HT-29 (cell line): ENCODE results near the gene SIAE. TPM values are rescaled to one million over a fixed set of nuclear protein-coding genes. Genes with fewer than 3 reads are reported as not detected.

Experiments
- DNase-seq: peaks from one replicate; pipeline ENCODE4 v3.0.0-alpha.2; 2015; ENCODE audit warnings: low spot score
- total RNA-seq: library from RNA; depleted of rRNA; stranded (reverse); fragments of >200 nt; shearing (Covaris generic); gene quantifications from 2 replicates; pipeline ENCODE4 v1.2.3, GENCODE V29; 2014

The SIAE gene
- total RNA-seq, 1 experiment from 2014 or later = 6.9 TPM

DNA sequence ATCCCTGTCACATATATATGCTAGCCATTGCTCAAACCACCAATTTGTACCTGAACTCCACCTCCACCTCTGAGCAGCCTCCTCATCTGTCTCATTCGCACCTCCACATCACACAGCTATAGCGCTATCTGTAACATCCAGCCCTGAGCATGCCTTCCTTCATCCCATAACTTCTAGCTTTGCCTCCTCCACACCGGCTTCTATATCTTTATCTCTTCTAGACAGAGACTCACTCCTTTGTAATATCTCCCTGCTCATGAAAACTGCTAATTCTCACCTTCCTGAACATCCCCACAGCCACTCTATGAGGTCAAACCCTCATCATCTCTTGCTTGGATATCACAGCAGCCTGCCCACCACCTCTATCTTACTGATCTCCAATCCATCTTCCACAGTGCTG is 5.9 kb downstream of the SIAE start:
- DNase-seq = no peak

DNA sequence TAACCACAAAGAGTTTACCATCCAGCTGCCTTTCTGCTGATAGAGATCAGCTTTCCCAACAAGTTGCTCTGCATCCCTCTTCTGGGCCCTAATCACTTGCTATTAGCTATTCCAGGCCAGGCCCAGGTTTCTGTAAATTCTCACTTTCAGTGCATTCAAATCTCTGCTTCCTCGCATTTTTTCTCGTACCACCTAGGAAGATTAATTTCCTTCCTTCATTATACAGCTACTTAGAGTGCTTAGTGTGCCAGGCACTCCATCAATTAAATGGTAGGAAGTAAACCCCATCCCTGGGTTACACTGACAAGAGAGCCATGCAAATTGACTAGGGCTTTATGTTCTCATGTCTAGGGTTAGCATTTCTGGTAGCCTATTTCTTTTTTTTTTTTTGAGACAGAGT is 9.7 kb downstream of the SIAE start:
- no peak for DNase-seq

DNA sequence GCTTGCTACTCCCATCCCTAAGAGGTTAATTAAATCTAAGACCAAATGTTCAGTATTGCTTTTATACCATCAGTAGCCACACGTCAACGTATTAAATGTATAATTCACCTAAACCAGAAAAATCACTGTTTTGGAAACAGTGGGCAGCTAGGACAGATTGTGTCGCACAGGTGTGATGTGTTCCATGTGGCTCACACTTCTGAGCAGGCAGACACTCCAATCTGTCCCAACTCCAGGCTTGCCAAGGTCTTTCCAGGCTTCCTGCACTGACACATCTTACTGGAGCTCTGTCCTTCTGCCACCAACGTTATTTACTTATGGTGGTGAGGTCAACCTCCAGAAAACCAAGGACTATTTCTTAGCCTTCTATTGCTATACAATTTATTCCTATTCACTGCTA is 11.4 kb downstream of the SIAE start:
- no peak for DNase-seq

DNA sequence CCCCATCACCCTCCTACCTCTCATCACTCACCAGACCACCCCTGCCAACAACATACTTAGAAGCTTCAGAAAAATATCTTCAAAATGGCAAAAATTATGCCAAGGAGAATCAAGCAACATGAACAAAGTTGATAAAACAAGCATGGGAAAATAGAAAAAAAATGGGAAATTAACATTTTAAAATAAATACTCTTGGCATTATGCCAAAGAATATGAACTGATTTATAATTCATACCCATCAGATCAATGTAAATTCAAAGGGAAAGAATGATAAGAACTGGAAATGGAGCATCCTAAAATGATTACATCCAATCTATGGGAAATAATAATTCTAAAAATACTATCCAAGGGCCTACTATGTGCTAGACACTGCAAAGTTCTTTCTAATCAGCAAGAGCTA is 12.0 kb downstream of the SIAE start:
- DNase-seq = no peak

DNA sequence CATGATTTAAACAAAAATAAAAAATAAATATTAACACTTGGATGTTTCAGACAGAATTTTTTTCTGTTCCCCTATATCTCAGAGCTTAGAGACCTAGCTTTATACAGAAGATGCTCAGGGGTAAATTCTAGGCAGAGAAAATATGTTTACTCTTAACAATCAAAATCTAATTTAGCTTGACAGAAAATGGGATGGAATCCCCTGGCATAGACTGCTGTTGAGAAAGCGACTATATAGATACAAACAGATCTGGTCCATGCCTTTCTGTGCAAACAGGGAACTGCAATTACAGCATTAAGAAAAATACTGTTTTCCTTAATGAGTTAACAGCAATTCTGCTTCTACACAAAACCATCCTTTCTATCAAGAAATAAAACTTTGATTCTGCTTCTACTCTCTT is 14.6 kb downstream of the SIAE start:
- DNase-seq = no peak

DNA sequence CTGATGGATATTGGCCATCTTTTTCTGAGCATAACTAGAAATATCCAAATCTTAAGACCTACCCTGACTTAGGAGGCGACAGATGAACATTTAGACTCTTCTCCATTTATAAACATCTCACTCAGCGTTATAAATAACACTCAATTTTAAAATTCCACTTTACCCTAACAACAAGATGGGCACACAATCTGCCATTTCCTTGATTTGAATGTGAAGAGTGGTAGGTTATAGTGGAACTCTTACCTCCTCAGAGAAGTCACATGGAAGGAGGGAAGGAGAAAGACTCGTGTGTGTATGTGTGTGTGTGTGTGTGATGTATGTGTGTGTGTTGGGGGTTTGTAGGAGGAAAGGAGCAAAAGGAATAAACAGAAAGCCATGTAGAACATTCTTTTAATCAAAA is 15.0 kb downstream of the SIAE start:
- no peak for DNase-seq

DNA sequence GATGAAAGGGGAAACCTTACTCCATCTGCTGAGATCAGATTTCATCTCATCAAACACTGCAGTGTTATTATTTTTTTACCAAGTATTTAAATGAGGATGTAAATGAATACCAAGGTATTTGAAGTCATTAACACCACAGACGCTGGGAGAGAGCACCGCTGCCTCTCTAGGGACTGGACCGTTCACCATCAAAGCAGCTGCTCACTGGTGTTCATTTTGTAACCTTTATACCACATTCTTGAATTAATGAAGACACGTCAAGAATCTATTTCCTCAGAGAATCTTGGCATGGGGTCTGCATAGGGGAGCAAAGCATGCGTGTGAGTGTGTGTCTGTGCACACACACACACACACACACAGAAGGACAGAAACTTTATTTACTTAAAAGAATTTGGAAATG is 15.6 kb downstream of the SIAE start:
- DNase-seq = no peak

DNA sequence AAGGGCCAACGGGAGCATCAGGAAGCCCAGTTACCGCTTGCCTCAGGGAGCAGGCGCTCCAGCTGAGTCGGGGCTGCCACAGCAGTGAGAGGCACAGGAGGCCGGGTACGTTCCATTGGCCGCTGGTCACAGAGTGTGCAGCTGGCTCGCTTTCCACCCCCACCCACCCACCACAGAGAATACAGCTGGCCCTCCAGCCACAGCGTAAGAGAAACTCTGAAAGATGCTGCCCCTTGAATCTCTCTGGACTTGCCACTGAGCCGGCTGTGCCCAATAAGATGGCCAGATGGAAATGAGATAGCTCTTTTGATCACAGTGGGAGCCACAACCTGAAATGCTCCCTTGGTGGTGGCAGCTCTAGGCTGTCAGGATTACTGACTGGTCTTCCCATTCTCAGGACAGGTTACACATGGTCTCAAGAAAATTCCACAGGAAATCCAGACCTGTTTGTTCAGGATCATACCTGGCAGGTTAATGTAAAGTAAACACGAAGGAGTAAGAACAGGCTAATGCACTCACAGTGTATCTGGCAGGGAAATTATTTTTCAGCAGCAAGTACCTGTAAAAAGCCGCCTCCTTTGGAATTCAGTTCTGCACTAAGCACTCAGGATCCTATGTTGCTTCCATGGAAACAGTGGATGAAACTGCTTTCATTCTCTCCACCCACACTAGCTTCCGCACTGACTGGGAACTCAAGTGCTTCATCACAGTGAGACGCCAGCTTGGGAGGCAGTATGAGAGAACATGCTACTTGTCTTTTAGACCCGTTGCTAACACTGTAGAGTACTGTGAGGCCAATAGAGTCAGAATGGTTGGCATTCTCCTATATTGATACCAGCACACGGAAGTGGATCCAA is 16.5 kb downstream of the SIAE start:
- no peak for DNase-seq

DNA sequence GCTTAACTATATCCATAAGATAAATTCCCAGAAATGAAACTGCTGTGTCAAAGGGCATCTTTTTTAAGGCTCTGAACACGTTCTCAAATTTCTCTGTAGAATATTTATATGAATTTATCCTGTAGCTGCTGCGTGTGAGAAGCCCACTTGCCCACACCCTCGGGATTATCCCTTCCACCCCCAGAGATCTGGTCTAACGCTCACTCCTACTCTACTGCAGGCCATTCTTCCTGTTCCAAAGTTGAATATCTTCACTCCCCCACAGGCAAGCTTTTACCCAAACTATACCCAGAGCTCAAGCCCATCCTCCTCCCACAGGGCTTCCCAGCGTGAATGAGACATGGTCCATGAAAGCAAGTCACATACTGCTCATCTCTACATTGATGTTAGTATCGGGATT is 24.9 kb downstream of the SIAE start:
- no peak for DNase-seq

DNA sequence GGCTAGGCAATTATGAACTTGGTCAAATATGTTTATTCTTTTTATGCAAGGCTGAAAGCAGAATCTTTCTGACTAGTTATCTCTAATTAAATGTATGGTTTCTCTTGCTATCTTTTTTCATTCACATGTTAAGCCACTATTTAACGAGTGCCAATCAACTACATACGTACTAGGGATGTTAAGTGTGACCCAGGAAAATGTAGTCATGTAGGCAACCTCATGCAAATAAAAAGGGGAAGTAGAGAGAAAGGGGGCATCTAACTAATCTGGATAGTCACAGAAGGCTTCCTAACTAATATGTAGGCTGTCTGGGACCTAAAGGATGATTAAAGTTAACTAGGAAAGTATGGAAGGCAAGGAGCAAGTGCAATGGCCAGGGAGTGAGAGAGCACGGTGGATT is 27.4 kb downstream of the SIAE start:
- DNase-seq = no peak

DNA sequence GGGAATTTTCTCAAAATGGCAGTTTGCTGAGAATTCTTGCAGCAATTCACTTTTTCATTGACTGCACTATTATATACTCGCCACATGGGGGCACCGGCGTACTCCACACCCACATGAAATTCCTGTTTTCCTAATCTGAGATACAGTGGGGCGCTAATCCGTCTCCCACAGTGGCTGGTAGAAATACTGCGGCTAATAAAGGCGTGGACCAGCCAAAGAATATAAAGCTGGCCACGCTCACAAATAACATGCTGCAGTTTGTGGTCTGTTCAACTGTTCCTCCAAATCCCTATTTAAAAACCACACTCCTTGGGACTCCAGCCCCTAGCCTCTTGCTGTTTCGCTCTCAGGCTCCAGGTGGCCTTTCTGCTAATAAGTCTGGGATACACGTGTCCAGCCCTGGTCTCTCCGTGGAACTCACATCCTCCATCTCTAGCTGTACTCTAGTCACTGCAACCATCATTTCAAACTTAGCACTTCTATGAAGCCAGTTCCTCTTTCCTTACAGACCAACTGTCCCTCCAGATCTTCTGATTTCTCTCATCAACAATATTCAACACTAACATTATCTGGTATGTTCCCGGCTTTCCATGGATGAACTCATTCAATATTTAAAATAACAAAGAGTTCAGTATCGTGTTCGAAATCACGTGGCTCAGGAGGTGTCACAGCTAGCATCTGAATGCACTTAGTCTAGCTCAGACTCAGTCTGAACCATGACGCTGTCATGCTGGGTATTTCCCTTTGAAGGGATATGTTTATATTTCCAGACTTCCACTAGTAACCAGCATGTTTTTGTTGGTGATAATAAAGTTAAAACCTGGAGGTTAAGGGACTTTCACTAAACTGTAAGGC is 28.9 kb downstream of the SIAE start:
- DNase-seq = peak; percentile 86

DNA sequence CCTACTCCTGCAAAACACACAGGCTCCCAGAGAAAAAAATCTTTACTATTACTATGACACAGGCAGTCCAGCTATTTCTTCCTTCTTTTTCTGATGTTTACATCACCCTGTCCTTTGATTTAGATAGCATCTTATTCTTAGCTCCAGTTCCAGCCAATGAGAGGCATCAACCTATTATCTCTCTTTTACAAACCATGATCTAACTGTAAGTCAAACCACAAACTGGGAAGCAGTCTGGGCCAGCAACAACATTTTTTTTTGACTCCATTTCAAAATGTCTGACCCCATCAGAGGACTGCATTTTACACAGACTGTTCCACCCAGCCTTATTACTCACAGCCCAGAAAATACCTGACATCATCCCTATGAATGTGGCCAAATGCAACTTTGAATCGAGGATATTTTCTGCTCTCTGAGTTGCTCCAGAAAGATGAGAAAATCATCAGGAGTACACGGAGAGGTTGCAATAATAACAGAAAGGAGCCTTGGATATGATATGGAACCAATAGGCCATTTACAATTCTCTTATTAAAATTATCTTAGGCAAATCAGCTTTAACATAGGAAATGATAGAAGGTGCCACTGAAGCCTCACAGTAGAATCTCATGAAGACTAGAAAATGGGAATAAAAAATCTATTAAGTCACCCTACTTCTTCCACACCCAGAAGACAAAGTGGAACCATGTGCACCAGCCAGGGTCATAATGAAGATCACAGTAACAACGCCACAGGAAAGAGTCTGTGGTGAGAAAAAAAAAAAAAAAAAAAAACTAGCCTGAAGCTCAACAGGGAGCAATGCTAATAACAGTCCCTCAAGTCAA is 29.7 kb downstream of the SIAE start:
- no peak for DNase-seq

DNA sequence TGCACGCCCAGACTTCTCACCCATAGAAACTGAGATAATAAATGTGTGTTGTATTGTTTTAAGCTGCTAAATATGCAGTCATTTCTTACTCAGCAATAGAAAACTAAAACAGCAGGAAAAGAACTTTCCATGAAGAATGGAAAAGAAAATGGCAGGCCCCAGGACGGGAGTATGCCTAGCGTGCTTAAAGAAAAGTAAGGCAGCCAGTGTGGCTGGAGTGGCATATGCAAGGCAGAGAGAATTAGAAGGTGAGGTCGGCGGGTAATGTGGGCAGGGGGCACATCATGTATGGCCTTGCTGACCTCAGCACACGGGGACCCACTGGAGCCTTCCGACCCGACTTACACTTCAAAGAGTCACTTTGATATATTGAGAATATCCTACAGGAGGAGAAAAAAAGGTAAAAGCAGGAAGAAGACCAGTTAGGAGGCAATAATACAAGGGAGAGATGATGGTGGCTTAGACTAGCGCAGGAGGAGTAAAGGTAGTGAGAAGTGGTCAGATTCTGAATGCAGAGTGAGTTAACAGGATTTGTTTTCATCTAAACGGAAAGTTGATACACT is 30.4 kb downstream of the SIAE start:
- no peak for DNase-seq

DNA sequence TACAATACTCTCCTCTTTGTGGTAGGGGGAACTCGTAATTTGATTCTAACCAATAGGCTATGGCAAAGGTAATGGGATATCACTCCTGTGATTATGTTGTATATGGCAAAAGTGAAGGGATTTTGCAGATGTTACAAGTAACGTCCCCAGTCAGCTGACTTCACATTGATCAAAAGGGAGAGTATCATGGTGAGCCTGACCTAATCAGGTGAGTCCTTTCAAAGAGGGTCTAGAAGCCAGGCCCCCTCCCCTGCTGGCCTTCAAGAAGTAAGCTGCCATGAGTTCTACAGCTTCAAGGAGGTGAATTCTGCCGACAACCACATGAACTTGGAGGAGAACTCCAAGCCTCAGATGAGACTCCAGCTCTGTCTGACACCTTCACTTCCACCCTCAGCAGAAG is 30.9 kb downstream of the SIAE start:
- DNase-seq = no peak

DNA sequence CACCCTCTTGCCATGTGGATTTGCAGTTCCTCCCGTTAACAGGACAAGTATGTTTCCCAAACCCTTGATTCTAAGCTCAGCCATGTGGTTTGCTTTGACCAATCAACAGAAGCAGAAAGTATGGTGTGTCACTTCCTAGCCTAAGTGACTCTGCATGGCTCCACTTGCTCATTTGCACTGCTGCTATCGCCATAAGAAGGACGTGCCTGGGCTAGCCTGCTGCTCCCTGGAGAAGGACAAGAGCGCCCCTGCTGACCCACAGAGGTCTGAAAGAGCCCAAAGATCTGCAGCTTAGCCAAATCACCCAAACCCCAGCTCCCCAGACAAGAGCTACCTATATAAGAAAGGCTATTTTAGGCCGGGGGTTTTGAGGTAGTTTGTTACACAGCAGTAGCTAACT is 32.9 kb downstream of the SIAE start:
- no peak for DNase-seq

DNA sequence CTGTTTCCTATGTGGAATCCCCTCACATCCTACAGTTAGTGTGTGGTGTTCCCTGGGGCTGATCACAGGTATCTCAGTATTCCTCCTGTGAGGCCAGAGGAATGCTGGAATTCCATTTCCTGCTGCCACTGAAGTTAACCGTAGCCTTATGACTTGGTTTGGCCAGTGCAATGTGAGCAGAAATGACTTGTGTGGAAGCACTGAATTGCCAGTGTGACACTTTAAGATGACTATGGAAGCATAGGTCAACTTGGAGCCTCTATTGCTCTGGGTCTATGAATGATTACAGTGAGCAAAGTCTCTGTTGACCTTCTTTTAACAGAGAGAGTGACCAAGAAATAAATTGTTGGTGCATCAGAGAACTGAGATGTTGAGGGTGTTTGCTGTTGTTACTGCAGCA is 34.4 kb downstream of the SIAE start:
- no peak for DNase-seq

DNA sequence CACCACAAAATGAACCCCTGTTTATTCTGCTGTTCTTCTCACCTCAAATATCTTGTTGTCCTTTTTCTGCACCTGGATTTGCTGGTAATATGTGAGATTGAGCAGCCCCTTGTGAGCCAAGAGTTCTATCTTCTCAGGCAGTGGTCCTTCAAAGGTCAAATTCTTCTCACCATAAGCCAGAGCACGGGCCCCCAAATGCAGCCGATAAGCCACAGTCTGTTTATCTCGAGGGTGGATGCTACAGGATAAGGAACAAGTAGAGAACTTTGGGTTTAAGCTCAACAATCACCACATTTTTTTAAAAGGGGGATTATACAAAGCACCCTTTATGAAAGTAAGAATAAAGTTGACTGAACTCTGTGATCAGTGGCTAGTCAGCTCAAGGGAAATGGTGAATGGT is 35.0 kb downstream of the SIAE start:
- no peak for DNase-seq

DNA sequence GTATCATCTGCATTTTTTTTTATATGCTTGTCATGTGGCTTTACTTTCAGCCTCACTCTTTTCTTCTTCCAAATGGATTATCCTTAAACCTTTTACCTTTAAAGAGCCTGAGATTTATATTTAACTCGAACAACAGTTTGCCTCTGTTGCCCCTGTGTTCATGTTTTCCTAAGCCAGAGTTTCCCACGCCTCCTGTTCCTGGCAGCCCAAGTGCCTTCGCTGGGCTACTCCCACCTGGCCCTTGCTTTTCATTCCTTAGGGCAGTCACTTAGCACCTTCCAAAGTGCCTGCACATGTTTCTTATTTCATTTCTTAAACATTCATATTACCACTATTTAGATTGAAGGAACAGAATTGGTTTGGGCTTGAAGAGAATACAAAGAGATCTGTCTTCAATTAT is 37.6 kb downstream of the SIAE start:
- DNase-seq = no peak

DNA sequence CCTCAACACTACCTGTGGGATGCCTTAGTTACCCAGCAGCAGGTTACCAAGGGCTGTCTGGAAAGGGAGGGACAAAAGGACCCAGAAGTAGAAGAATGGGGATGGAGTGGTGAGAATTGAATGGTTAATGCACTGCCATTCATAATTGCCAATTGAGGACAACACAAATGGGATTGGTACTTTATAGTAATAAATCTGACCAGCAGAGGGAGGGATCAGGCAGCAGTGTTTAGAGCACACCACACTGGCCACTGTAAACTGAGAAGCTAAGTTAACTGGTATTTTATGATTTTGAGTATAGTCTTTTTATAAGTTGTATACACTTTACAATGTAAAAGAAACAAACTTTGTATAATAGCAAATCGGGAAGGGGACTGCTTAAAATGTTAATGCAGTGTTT is 40.2 kb downstream of the SIAE start:
- DNase-seq = peak; percentile 34

DNA sequence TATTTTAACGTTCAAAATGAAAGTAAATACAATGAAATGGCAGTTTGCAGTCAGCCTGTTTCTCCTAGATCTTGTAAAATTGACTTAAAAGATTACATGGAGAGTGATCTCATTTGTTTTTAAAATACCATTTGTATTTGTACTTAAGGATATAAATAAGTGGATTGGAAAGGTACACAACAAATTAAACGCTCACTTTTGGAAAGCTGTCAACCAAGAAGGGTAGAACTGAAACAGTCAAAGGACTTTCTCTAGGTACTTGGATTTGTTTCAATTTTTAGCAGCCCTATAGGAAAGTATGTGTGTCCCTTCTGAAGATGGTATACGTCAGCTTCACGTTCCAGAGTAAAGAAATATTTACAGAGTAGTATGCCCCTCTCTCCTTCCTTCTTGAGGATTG is 43.6 kb downstream of the SIAE start:
- no peak for DNase-seq

DNA sequence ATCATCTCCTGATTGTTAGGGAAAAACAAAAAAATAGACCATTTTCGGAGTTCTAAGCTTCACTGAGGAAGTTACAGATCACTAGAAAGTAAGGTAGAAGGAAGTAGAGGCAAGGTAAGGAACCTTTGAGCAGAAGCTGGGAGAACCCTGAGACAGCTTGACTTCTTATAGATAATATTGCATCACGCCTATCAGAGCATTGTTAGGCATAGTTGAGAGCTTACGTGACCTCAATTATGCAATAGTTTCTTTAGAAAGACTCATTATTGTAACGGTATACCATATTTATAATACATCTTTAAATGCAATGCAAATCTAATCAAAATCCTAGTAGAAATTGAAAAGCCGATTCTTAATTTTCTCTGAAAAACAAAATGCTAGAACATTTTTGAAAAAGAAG is 46.0 kb downstream of the SIAE start:
- no peak for DNase-seq
